GM23338 (cell line): ENCODE measurements around the gene LIN7A. TPM values are rescaled to one million over a fixed set of nuclear protein-coding genes. Genes with fewer than 3 reads are reported as not detected.

Source experiments
- ATAC-seq: fragments of 200-7000 bp; cut with Tn5 transposase; 3 replicates; pipeline ENCODE4 v1.9.1; 2020
- DNase-seq: peaks from one replicate; pipeline ENCODE4 v3.0.0-alpha.2; 2015; ENCODE audit warnings: low spot score
- H2AFZ ChIP-seq: fragments of 200-600 bp; sonication (generic); 2 replicates; pipeline ENCODE4 v1.8.0; 2016; ENCODE audit warnings: antibody characterized with exemption, mild to moderate bottlenecking, moderate library complexity
- H3F3A ChIP-seq: fragments of 200-600 bp; sonication (generic); replicated peaks from 2 replicates; pipeline ENCODE4 v1.8.0; 2017; ENCODE audit warnings: antibody characterized with exemption, mixed run types, low read depth
- H3K27ac ChIP-seq: fragments of 200-600 bp; sonication (generic); 2 replicates; pipeline ENCODE4 v1.6.1; 2016; ENCODE audit warnings: low read depth
- H3K27me3 ChIP-seq: fragments of 200-600 bp; sonication (generic); 2 replicates; pipeline ENCODE4 v1.8.0; 2016; ENCODE audit warnings: mild to moderate bottlenecking, mixed run types, moderate library complexity; ENCODE audit not compliant: insufficient read depth
- H3K36me3 ChIP-seq: fragments of 200-600 bp; sonication (generic); 2 replicates; pipeline ENCODE4 v1.8.0; 2016; ENCODE audit warnings: mild to moderate bottlenecking; ENCODE audit not compliant: insufficient read depth
- H3K4me1 ChIP-seq: fragments of 200-600 bp; sonication (generic); 2 replicates; pipeline ENCODE4 v1.8.0; 2016; ENCODE audit warnings: mild to moderate bottlenecking, moderate library complexity; ENCODE audit not compliant: insufficient read depth
- H3K4me2 ChIP-seq: fragments of 200-600 bp; sonication (generic); 2 replicates; pipeline ENCODE4 v1.7.1; 2017; ENCODE audit warnings: mixed run types
- H3K4me3 ChIP-seq: fragments of 200-600 bp; sonication (generic); 2 replicates; pipeline ENCODE4 v1.6.1; 2016; ENCODE audit warnings: mixed run types
- H3K79me2 ChIP-seq: fragments of 200-600 bp; sonication (generic); replicated peaks from 2 replicates; pipeline ENCODE4 v1.8.0; 2017; ENCODE audit warnings: mild to moderate bottlenecking; ENCODE audit not compliant: insufficient read depth
- H3K9me2 ChIP-seq: fragments of 200-600 bp; sonication (generic); 2 replicates; pipeline ENCODE4 v1.8.0; 2017; ENCODE audit not compliant: insufficient read depth
- H4K20me1 ChIP-seq: fragments of 200-600 bp; sonication (generic); replicated peaks from 2 replicates; pipeline ENCODE4 v1.8.0; 2017; ENCODE audit warnings: mild to moderate bottlenecking; ENCODE audit not compliant: insufficient read depth
- H3K27ac Mint-ChIP-seq: 2 replicates; pipeline ENCODE4 v1.8.0; 2020; ENCODE audit warnings: inconsistent platforms, mild to moderate bottlenecking, moderate library complexity, mixed read lengths
- H3K27me3 Mint-ChIP-seq: 3 replicates; pipeline ENCODE4 v1.8.0; 2022; ENCODE audit warnings: low read depth, mild to moderate bottlenecking, moderate library complexity, mixed read lengths, inconsistent platforms; ENCODE audit not compliant: insufficient read depth, poor library complexity
- H3K36me3 Mint-ChIP-seq: 3 replicates; pipeline ENCODE4 v1.8.0; 2021; ENCODE audit warnings: low read depth, mild to moderate bottlenecking, inconsistent platforms, moderate library complexity, mixed read lengths
- H3K4me1 Mint-ChIP-seq: 3 replicates; pipeline ENCODE4 v1.8.0; 2020; ENCODE audit warnings: mild to moderate bottlenecking, inconsistent platforms, mixed read lengths
- H3K4me3 Mint-ChIP-seq: 3 replicates; pipeline ENCODE4 v1.8.0; 2021; ENCODE audit warnings: moderate library complexity, mild to moderate bottlenecking, inconsistent platforms, mixed read lengths
- H3K9me3 Mint-ChIP-seq: 3 replicates; pipeline ENCODE4 v1.8.0; 2020; ENCODE audit warnings: moderate library complexity, mild to moderate bottlenecking, inconsistent platforms, mixed read lengths
- CREB1 ChIP-seq: fragments of 250-450 bp; sonication (Bioruptor Pico); IDR thresholded peaks from 2 replicates; pipeline ENCODE4 v1.5.0; 2020; ENCODE audit warnings: low read depth, mild to moderate bottlenecking, moderate library complexity
- EZH2 ChIP-seq: fragments of 200-600 bp; sonication (generic); IDR thresholded peaks from one replicate; pipeline ENCODE4 v1.8.0; 2017; ENCODE audit warnings: antibody characterized with exemption, mild to moderate bottlenecking, low read depth; ENCODE audit not compliant: unreplicated experiment
- EZH2phosphoT487 ChIP-seq: fragments of 200-600 bp; sonication (generic); IDR thresholded peaks from one replicate; pipeline ENCODE4 v1.8.1; 2018; ENCODE audit warnings: antibody characterized with exemption; ENCODE audit not compliant: unreplicated experiment
- JUNB ChIP-seq: IDR thresholded peaks from one replicate; pipeline ENCODE4 v1.6.1; 2016; ENCODE audit warnings: antibody characterized with exemption; ENCODE audit not compliant: unreplicated experiment
- NANOG ChIP-seq: IDR thresholded peaks from 2 replicates; pipeline ENCODE4 v1.6.1; 2016; ENCODE audit warnings: antibody characterized with exemption, borderline replicate concordance
- POLR2AphosphoS5 ChIP-seq: IDR thresholded peaks from 2 replicates; pipeline ENCODE4 v1.6.1; 2016; ENCODE audit warnings: antibody characterized with exemption, low read depth
- STAT1 ChIP-seq: IDR thresholded peaks from one replicate; pipeline ENCODE4 v1.6.1; 2016; ENCODE audit warnings: antibody characterized with exemption; ENCODE audit not compliant: unreplicated experiment
- ZNF114 ChIP-seq: fragments of 250-450 bp; sonication (Bioruptor Pico); IDR thresholded peaks from 2 replicates; pipeline ENCODE4 v1.5.0; 2020; ENCODE audit warnings: mild to moderate bottlenecking, moderate library complexity
- ZNF331 ChIP-seq: fragments of 250-450 bp; sonication (Bioruptor Pico); IDR thresholded peaks from 2 replicates; pipeline ENCODE4 v1.5.0; 2020; ENCODE audit warnings: low read depth, mild to moderate bottlenecking, moderate library complexity
- polyA plus RNA-seq: library from polyadenylated mRNA; unstranded; fragments of >200 nt; fragmentation: Nextera tagmentation; extraction: Ambion mirVana; gene quantifications from 2 replicates; pipeline ENCODE4 v1.2.1, GENCODE V29; 2016
- total RNA-seq: library from RNA; depleted of rRNA; stranded (reverse); fragments of >200 nt; shearing (Covaris generic); gene quantifications from 2 replicates; pipeline ENCODE4 v1.2.3, GENCODE V29; 2014
- TF ChIP-seq, protein P1 (sequence below), 2 experiments: fragments of 200-600 bp in 1 of 2; sonication (generic) in 1 of 2; conservative IDR thresholded peaks; 2 replicates each; pipeline versions ENCODE4 v1.5.1 to v1.6.1; 2016 to 2017; ENCODE audit warnings: antibody characterized with exemption in 2 of 2, low read depth in 2 of 2, mild to moderate bottlenecking in 2 of 2, moderate library complexity in 1 of 2
- TF ChIP-seq, protein P2 (sequence below): IDR thresholded peaks from 2 replicates; pipeline ENCODE4 v1.6.1; 2016; ENCODE audit warnings: antibody characterized with exemption
- TF ChIP-seq, protein P3 (sequence below): IDR thresholded peaks from one replicate; pipeline ENCODE4 v1.6.1; 2018; ENCODE audit warnings: antibody characterized with exemption; ENCODE audit not compliant: unreplicated experiment
- TF ChIP-seq, protein P4 (sequence below): fragments of 250-450 bp; sonication (Bioruptor Pico); IDR thresholded peaks from 2 replicates; pipeline ENCODE4 v1.5.0; 2020; ENCODE audit warnings: mild to moderate bottlenecking, moderate library complexity

Gene LIN7A
- total and polyA plus RNA-seq, 2 experiments from 2014 or later: 5.7 to 6.5 TPM

DNA sequence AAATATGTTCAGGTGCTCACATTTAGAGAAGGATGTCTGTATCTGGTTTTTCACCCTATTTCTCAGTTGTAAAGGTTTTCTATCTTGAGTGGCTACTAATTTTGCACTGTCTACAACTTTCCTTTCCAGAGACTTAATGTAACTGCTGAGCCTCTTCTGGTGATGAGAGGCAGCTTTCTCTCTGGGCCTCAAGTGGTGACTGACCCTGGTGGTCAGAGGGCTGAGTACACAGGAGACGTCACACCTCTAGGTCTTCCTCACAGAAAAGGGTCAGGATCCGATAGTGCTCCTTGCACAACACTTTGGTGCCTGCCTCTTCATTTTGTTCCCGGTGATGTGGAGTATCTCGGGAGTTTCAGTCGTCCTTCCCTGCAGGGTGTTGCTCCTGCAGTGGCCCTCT is 76.8 kb downstream of the LIN7A start:
- DNase-seq (no peak), ATAC-seq (peak; percentile 27; the same call in 1 of the 3 replicates)
- no peak overlapping the region for H3K4me3 ChIP-seq
- no peak overlapping the region for H3K27ac ChIP-seq
- Mint-ChIP-seq H3K9me3 (no peaks in the 10 kb centered on the region), H3K27ac (no peak overlapping the region), H3K4me1 (peaks cover 6% of the 10 kb centered on the region; the same call in 2 of the 3 replicates), H3K27me3 (peaks cover 4% of the 10 kb centered on the region), H3K36me3 (no peaks in the 10 kb centered on the region), H3K4me3 (no peak overlapping the region)
- H2AFZ ChIP-seq: no peak overlapping the region
- no peaks in the 10 kb centered on the region for H3K36me3 ChIP-seq
- no peaks in the 10 kb centered on the region for H3K27me3 ChIP-seq
- 0 out of 2 replicates have a peak, but pooled peaks cover 4% of the 10 kb centered on the region for H3K4me1 ChIP-seq
- no peaks in the 10 kb centered on the region for H3F3A ChIP-seq
- no peaks in the 10 kb centered on the region for H3K79me2 ChIP-seq
- no peaks in the 10 kb centered on the region for H4K20me1 ChIP-seq
- no peaks in the 10 kb centered on the region; the same call in 1 of the 2 replicates for H3K9me2 ChIP-seq
- H3K4me2 ChIP-seq: no peak overlapping the region
- no peak for TF ChIP-seq ZNF331 (CRISPR knock-in tag)
- TF ChIP-seq EZH2phosphoT487: no peak
- TF ChIP-seq POLR2AphosphoS5: no peak
- no peak for TF ChIP-seq CREB1 (CRISPR knock-in tag)
- no peak for TF ChIP-seq JUNB
- no peak for TF ChIP-seq EZH2
- TF ChIP-seq NANOG: no peak
- TF ChIP-seq STAT1: no peak
- TF ChIP-seq, protein P1, sequence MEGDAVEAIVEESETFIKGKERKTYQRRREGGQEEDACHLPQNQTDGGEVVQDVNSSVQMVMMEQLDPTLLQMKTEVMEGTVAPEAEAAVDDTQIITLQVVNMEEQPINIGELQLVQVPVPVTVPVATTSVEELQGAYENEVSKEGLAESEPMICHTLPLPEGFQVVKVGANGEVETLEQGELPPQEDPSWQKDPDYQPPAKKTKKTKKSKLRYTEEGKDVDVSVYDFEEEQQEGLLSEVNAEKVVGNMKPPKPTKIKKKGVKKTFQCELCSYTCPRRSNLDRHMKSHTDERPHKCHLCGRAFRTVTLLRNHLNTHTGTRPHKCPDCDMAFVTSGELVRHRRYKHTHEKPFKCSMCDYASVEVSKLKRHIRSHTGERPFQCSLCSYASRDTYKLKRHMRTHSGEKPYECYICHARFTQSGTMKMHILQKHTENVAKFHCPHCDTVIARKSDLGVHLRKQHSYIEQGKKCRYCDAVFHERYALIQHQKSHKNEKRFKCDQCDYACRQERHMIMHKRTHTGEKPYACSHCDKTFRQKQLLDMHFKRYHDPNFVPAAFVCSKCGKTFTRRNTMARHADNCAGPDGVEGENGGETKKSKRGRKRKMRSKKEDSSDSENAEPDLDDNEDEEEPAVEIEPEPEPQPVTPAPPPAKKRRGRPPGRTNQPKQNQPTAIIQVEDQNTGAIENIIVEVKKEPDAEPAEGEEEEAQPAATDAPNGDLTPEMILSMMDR (conservative IDR thresholded peaks at IDR 0.05; ENCODE audit: low read depth in 2 of 2): no peak
- TF ChIP-seq ZNF114 (CRISPR knock-in tag): no peak
- TF ChIP-seq, protein P2, sequence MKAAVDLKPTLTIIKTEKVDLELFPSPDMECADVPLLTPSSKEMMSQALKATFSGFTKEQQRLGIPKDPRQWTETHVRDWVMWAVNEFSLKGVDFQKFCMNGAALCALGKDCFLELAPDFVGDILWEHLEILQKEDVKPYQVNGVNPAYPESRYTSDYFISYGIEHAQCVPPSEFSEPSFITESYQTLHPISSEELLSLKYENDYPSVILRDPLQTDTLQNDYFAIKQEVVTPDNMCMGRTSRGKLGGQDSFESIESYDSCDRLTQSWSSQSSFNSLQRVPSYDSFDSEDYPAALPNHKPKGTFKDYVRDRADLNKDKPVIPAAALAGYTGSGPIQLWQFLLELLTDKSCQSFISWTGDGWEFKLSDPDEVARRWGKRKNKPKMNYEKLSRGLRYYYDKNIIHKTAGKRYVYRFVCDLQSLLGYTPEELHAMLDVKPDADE: no peak
- TF ChIP-seq, protein P3, sequence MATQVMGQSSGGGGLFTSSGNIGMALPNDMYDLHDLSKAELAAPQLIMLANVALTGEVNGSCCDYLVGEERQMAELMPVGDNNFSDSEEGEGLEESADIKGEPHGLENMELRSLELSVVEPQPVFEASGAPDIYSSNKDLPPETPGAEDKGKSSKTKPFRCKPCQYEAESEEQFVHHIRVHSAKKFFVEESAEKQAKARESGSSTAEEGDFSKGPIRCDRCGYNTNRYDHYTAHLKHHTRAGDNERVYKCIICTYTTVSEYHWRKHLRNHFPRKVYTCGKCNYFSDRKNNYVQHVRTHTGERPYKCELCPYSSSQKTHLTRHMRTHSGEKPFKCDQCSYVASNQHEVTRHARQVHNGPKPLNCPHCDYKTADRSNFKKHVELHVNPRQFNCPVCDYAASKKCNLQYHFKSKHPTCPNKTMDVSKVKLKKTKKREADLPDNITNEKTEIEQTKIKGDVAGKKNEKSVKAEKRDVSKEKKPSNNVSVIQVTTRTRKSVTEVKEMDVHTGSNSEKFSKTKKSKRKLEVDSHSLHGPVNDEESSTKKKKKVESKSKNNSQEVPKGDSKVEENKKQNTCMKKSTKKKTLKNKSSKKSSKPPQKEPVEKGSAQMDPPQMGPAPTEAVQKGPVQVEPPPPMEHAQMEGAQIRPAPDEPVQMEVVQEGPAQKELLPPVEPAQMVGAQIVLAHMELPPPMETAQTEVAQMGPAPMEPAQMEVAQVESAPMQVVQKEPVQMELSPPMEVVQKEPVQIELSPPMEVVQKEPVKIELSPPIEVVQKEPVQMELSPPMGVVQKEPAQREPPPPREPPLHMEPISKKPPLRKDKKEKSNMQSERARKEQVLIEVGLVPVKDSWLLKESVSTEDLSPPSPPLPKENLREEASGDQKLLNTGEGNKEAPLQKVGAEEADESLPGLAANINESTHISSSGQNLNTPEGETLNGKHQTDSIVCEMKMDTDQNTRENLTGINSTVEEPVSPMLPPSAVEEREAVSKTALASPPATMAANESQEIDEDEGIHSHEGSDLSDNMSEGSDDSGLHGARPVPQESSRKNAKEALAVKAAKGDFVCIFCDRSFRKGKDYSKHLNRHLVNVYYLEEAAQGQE: no peak
- TF ChIP-seq, protein P4, sequence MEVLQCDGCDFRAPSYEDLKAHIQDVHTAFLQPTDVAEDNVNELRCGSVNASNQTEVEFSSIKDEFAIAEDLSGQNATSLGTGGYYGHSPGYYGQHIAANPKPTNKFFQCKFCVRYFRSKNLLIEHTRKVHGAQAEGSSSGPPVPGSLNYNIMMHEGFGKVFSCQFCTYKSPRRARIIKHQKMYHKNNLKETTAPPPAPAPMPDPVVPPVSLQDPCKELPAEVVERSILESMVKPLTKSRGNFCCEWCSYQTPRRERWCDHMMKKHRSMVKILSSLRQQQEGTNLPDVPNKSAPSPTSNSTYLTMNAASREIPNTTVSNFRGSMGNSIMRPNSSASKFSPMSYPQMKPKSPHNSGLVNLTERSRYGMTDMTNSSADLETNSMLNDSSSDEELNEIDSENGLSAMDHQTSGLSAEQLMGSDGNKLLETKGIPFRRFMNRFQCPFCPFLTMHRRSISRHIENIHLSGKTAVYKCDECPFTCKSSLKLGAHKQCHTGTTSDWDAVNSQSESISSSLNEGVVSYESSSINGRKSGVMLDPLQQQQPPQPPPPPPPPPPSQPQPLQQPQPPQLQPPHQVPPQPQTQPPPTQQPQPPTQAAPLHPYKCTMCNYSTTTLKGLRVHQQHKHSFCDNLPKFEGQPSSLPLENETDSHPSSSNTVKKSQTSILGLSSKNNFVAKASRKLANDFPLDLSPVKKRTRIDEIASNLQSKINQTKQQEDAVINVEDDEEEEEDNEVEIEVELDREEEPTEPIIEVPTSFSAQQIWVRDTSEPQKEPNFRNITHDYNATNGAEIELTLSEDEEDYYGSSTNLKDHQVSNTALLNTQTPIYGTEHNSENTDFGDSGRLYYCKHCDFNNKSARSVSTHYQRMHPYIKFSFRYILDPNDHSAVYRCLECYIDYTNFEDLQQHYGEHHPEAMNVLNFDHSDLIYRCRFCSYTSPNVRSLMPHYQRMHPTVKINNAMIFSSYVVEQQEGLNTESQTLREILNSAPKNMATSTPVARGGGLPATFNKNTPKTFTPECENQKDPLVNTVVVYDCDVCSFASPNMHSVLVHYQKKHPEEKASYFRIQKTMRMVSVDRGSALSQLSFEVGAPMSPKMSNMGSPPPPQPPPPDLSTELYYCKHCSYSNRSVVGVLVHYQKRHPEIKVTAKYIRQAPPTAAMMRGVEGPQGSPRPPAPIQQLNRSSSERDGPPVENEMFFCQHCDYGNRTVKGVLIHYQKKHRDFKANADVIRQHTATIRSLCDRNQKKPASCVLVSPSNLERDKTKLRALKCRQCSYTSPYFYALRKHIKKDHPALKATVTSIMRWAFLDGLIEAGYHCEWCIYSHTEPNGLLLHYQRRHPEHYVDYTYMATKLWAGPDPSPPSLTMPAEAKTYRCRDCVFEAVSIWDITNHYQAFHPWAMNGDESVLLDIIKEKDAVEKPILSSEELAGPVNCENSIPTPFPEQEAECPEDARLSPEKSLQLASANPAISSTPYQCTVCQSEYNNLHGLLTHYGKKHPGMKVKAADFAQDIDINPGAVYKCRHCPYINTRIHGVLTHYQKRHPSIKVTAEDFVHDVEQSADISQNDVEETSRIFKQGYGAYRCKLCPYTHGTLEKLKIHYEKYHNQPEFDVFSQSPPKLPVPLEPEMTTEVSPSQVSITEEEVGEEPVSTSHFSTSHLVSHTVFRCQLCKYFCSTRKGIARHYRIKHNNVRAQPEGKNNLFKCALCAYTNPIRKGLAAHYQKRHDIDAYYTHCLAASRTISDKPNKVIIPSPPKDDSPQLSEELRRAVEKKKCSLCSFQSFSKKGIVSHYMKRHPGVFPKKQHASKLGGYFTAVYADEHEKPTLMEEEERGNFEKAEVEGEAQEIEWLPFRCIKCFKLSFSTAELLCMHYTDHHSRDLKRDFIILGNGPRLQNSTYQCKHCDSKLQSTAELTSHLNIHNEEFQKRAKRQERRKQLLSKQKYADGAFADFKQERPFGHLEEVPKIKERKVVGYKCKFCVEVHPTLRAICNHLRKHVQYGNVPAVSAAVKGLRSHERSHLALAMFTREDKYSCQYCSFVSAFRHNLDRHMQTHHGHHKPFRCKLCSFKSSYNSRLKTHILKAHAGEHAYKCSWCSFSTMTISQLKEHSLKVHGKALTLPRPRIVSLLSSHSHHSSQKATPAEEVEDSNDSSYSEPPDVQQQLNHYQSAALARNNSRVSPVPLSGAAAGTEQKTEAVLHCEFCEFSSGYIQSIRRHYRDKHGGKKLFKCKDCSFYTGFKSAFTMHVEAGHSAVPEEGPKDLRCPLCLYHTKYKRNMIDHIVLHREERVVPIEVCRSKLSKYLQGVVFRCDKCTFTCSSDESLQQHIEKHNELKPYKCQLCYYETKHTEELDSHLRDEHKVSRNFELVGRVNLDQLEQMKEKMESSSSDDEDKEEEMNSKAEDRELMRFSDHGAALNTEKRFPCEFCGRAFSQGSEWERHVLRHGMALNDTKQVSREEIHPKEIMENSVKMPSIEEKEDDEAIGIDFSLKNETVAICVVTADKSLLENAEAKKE (CRISPR knock-in tag): no peak
